BJ (cell line): ENCODE results near the gene PRKCA. TPM values are rescaled to one million over a fixed set of nuclear protein-coding genes. Genes with fewer than 3 reads are reported as not detected.

Experiments
- CTCF ChIA-PET: fragments of 350-600 bp; formaldehyde crosslinking; extraction: SDS; loops from one replicate; lab custom pipeline; 2021; ENCODE audit warnings: antibody characterized with exemption, inconsistent platforms; lab: Yijun Ruan, JAX
- POLR2A ChIA-PET: fragments of 300-600 bp; sonication (Branson Sonifier 250); formaldehyde crosslinking; extraction: SDS; loops from one replicate; lab custom pipeline; 2021; ENCODE audit warnings: antibody characterized with exemption; lab: Charles Lee
- DNase-seq: peaks from one replicate; pipeline ENCODE4 v3.0.0-alpha.2; 2011; ENCODE audit warnings: low read depth
- H3K27me3 ChIP-seq: 2 replicates; pipeline ENCODE4 v1.6.0; 2011; ENCODE audit warnings: low read length; ENCODE audit not compliant: control insufficient read depth, insufficient read depth
- H3K36me3 ChIP-seq: 2 replicates; pipeline ENCODE4 v1.5.1; 2011; ENCODE audit warnings: low read length; ENCODE audit not compliant: control insufficient read depth, insufficient read depth
- H3K4me3 ChIP-seq: 2 replicates; pipeline ENCODE4 v1.5.1; 2011; ENCODE audit warnings: low read depth, mild to moderate bottlenecking, control low read depth, low read length
- polyA plus RNA-seq: library from polyadenylated mRNA; depleted of rRNA; stranded (reverse); fragments of >200 nt; gene quantifications from 2 replicates; pipeline ENCODE4 v1.2.3, GENCODE V29; 2011
- TF ChIP-seq, protein P1 (sequence below): IDR thresholded peaks from 2 replicates; pipeline ENCODE4 v1.5.1; 2011; ENCODE audit warnings: low read depth, mild to moderate bottlenecking, control low read depth, inconsistent platforms, low read length, moderate library complexity; ENCODE audit not compliant: insufficient read depth

Gene PRKCA
- polyA plus RNA-seq, 1 experiment, result 38.7 TPM

GRCh38 chr17:66630379-66630778, 328.0 kb downstream of the PRKCA start:
- ChIA-PET CTCF (interaction anchor here (1.0 to 1.2 kb wide), 3 partner anchors 17 to 385 kb away, joined by 3 read pairs; no protein-coding TSS in a partner anchor), POLR2A (no interaction called here)
- DNase-seq, result no peak

GRCh38 chr17:66630828-66631472, 328.5 kb downstream of the PRKCA start:
- CTCF ChIA-PET, result interaction anchor here (1.0 to 1.3 kb wide), 3 partner anchors 15 to 386 kb away, joined by 3 read pairs; no protein-coding TSS in a partner anchor
- H3K27me3 ChIP-seq, result no peaks in the 10 kb centered on the region
- no peak overlapping the region for H3K4me3 ChIP-seq
- POLR2A ChIA-PET, result no interaction called here
- TF ChIP-seq, protein P1, sequence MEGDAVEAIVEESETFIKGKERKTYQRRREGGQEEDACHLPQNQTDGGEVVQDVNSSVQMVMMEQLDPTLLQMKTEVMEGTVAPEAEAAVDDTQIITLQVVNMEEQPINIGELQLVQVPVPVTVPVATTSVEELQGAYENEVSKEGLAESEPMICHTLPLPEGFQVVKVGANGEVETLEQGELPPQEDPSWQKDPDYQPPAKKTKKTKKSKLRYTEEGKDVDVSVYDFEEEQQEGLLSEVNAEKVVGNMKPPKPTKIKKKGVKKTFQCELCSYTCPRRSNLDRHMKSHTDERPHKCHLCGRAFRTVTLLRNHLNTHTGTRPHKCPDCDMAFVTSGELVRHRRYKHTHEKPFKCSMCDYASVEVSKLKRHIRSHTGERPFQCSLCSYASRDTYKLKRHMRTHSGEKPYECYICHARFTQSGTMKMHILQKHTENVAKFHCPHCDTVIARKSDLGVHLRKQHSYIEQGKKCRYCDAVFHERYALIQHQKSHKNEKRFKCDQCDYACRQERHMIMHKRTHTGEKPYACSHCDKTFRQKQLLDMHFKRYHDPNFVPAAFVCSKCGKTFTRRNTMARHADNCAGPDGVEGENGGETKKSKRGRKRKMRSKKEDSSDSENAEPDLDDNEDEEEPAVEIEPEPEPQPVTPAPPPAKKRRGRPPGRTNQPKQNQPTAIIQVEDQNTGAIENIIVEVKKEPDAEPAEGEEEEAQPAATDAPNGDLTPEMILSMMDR, result no peak
- DNase-seq, result no peak
- H3K36me3 ChIP-seq, result no peaks in the 10 kb centered on the region; the same call in 1 of the 2 replicates

More at GRCh38 chr17:66630379-66630778, 328.0 kb downstream of the PRKCA start:
- TF ChIP-seq, protein P1, result no peak
- no peaks in the 10 kb centered on the region; the same call in 1 of the 2 replicates for H3K36me3 ChIP-seq
- H3K27me3 ChIP-seq, result no peaks in the 10 kb centered on the region
- no peak overlapping the region for H3K4me3 ChIP-seq

DNA sequence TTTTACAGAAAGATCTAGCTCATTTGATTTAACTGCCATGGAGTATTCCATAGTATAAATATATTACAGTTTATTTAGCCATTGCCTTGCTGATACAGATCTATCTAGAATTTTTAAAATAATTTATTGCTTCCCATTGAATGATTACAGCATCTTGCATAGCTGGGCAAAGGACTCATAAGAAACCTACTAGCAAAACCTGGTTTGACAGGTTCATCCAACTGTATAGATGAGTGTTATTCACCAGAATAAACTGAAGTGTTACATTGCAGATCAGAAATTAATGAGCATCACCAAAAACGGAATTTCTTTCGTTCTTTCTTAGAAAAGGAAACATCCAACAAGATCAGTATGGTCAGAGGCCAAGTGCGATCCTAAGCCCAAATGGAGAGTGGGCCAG, 330.3 kb downstream of the PRKCA start:
- no peaks in the 10 kb centered on the region; the same call in 1 of the 2 replicates for H3K36me3 ChIP-seq
- ChIA-PET POLR2A (no interaction called here), CTCF (interaction anchor here (1.1 to 1.3 kb wide), 2 partner anchors 12 to 17 kb away, joined by 3 read pairs; no protein-coding TSS in a partner anchor)
- DNase-seq, result no peak
- TF ChIP-seq, protein P1, result no peak
- no peaks in the 10 kb centered on the region for H3K27me3 ChIP-seq
- H3K4me3 ChIP-seq, result no peak overlapping the region

DNA sequence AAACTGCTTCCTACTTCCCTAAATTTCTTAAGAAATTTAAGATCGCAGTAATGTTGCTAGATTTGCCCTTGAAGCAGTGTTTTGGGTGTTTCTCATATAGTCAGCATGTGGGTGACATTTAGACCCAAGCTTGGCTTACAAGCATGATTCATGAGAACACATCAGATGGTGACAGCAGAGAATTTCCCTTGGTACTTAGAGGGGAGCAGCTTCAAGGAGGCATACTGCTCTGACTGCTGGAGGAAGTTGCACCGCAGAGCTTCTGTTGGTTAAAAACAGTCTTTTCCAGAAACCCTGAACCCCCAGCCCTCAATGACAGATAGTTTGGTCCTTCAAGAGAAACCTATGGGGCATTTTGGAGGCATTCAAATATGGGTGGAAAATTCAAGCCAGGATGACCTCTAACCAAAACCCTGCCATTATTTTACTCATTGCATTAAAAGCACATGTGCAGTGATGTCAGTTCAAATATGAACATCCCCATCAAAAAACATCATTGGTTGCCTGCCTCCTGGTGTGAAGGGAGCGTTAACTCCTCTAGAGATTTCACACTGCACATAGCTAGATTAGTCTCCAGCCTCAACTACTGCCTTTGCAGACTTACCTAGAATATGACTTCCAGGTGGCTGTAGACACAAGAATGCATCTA, 331.0 kb downstream of the PRKCA start:
- Histone ChIP-seq H3K36me3 (no peaks in the 10 kb centered on the region; the same call in 1 of the 2 replicates), H3K27me3 (no peaks in the 10 kb centered on the region), H3K4me3 (no peak overlapping the region)
- TF ChIP-seq, protein P1, result no peak
- CTCF ChIA-PET, result interaction anchor here (0.7 kb wide), 1 partner anchor 388 kb away, joined by 6 read pairs; no protein-coding TSS in a partner anchor
- POLR2A ChIA-PET, result no interaction called here
- DNase-seq, result no peak

GRCh38 chr17:66634193-66634592, 331.8 kb downstream of the PRKCA start:
- ChIA-PET CTCF (no interaction called here), POLR2A (no interaction called here)
- TF ChIP-seq, protein P1, result no peak
- H3K27me3 ChIP-seq, result no peaks in the 10 kb centered on the region
- no peaks in the 10 kb centered on the region; the same call in 1 of the 2 replicates for H3K36me3 ChIP-seq
- DNase-seq, result no peak
- H3K4me3 ChIP-seq, result no peak overlapping the region
